ENCODE measurements around the gene RTRAF.

The RTRAF gene

GRCh38 chr14:52055167-52055566, 65.8 kb downstream of the RTRAF start:
- Mint-ChIP-seq H3K27ac (no peak overlapping the region), H3K4me3 (no peak overlapping the region), H3K36me3 (no peaks in the 10 kb centered on the region), H3K9me3 (no peaks in the 10 kb centered on the region), H3K4me1 (no peaks in the 10 kb centered on the region), H3K27me3 (peaks cover 44% of the 10 kb centered on the region)
- CTCF ChIA-PET = no interaction called here
- DNase-seq = no peak

- Mint-ChIP-seq H3K4me3 (no peak overlapping the region), H3K36me3 (no peaks in the 10 kb centered on the region)
- CTCF ChIA-PET = interaction anchor here (1.2 kb wide), 1 partner anchor 13 kb away, joined by 3 read pairs; no protein-coding TSS in a partner anchor
Observed at GRCh38 chr14:52058341-52058740, 69.0 kb downstream of the RTRAF start.

GRCh38 chr14:52059649-52060048, 70.3 kb downstream of the RTRAF start:
- CTCF ChIA-PET = interaction anchor here (1.2 kb wide), 1 partner anchor 12 kb away, joined by 3 read pairs; no protein-coding TSS in a partner anchor
- H3K36me3 Mint-ChIP-seq = no peaks in the 10 kb centered on the region
- H3K27ac Mint-ChIP-seq = no peak overlapping the region
- no peaks in the 10 kb centered on the region for H3K9me3 Mint-ChIP-seq
- DNase-seq = no peak
- H3K27me3 Mint-ChIP-seq = peaks cover 50% of the 10 kb centered on the region
- H3K4me1 Mint-ChIP-seq = no peaks in the 10 kb centered on the region
- no peak overlapping the region for H3K4me3 Mint-ChIP-seq

More at GRCh38 chr14:52058341-52058740, 69.0 kb downstream of the RTRAF start:
- Mint-ChIP-seq H3K27ac (no peak overlapping the region), H3K9me3 (no peaks in the 10 kb centered on the region), H3K27me3 (peaks cover 50% of the 10 kb centered on the region), H3K4me1 (no peaks in the 10 kb centered on the region)
- DNase-seq = no peak

GRCh38 chr14:52060080-52060479, 70.7 kb downstream of the RTRAF start:
- DNase-seq = no peak
- Mint-ChIP-seq H3K4me3 (no peak overlapping the region), H3K4me1 (no peaks in the 10 kb centered on the region), H3K27me3 (peaks cover 51% of the 10 kb centered on the region), H3K9me3 (no peaks in the 10 kb centered on the region), H3K36me3 (no peaks in the 10 kb centered on the region), H3K27ac (no peak overlapping the region)
- CTCF ChIA-PET = no interaction called here

All from activated naive CD4-positive, alpha-beta T cell treated with anti-CD3 and anti-CD28 coated beads, Interleukin-2, amount 10 ng/mL, durations not matched to agents 7 days and 5 days (primary cell).